ENCODE data around the gene PPP4R4. TPM values are rescaled to one million over a fixed set of nuclear protein-coding genes. Genes with fewer than 3 reads are reported as not detected.

PPP4R4 gene, protein sequence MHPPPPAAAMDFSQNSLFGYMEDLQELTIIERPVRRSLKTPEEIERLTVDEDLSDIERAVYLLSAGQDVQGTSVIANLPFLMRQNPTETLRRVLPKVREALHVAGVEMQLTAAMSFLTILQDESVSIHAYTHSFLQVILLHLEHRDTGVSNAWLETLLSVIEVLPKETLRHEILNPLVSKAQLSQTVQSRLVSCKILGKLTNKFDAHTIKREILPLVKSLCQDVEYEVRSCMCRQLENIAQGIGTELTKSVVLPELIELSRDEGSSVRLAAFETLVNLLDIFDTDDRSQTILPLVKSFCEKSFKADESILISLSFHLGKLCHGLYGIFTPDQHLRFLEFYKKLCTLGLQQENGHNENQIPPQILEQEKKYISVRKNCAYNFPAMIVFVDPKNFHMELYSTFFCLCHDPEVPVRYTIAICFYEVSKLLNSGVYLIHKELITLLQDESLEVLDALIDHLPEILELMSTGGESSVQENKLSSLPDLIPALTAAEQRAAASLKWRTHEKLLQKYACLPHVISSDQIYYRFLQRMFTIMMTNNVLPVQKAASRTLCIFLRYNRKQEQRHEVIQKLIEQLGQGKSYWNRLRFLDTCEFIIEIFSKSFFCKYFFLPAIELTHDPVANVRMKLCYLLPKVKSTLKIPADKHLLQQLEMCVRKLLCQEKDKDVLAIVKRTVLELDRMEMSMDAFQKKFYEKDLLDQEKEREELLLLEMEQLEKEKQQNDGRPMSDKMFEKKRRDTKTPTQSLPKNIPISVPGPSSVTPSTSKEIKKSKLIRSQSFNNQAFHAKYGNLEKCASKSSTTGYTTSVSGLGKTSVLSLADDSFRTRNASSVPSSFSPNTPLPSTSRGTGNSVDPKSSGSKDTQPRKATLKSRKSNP
- 1 to 10 TPM in 3 of 9 donors, under 1 TPM in 6; 0.24 to 6.2 (median 0.57) TPM for total RNA-seq
- polyA plus RNA-seq: under 1 TPM; 0.08 to 0.55 (median 0.30) TPM
- long read RNA-seq, donor 1, partial matches to known transcripts: 0 of 1 reads
- long read RNA-seq, donor 1, other reads (novel, unspliced or antisense): 0 of 1 reads
- long read RNA-seq, donor 2: 0 reads
- long read RNA-seq, donor 3: 0 reads
- long read RNA-seq, donor 4, partial matches to known transcripts: 0 of 1 reads
- long read RNA-seq, donor 4, other reads (novel, unspliced or antisense): 0 of 1 reads
- long read RNA-seq, donor 5: 0 reads
- long read RNA-seq, donor 6: 0 reads
- long read RNA-seq, donor 7: 0 reads
- long read RNA-seq, donor 8: 0 reads
- long read RNA-seq, donor 9: 0 reads
- long read RNA-seq, donor 10: 0 reads

DNA sequence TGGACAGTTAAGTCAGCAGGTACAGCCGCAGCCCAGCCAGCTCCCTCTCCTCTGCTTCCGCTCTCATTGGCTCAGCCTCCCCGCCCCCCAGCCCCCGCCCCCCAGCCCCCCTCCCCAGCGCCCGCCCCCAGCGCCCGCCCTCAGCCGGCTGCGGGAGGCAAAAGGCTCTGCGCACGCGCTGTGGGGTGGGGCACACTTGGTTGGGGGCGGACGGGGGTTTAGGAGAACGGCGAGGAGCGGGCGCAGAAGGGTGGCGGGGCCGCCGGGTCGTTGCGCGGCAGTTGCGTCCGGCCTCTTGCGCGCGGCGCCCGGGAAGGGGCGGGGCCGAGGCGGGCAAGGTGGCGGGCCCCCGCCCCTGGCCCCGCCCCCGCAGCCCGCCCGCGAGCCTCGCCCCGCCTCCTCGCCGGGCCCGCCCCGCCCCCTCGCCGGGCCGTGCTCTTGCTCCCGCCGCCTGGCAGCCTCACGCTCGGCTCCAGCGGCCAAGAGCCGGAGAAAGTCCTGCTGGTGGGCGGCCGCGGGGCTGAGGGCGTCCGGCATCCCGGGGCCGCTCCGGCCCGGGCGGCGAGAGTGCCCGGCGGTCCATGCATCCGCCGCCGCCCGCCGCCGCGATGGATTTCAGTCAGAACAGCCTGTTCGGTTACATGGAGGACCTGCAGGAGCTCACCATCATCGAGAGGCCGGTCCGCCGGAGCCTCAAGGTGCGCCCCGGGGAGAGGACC, at the start of gene PPP4R4:
Gene PPP4R4 (plus strand): TSS at position 438 of the 719 bp plus-strand sequence. CDS start 144 bp downstream, at position 582.
- WGBS, 4 donors: 0 to 1% methylated on average over 65 to 84 of the region's 84 CpGs; no CpG with 5 or more reads in 2 of the 4 donors
- intact Hi-C loops (cut with DNase I): no loop called here
- no peaks in the 10 kb centered on the region for H3K36me3 ChIP-seq (replicated peaks in 1 of 2)
- peak within 1 kb of the TSS in 3 of 4 donors; percentile 30 to 61 (median 39) for H3K4me3 ChIP-seq
- H3K4me1 ChIP-seq (replicated peaks in 1 of 2): peaks cover 0 to 15% of the 10 kb centered on the region in 2 donors
- H3K9me3 ChIP-seq (replicated peaks in 1 of 3): no peaks in the 10 kb centered on the region
- peak; percentile 78 to 91 (median 84) for DNase-seq
- TF ChIP-seq POLR2A (IDR thresholded peaks at IDR 0.05): no peak
- TF ChIP-seq, protein P1, sequence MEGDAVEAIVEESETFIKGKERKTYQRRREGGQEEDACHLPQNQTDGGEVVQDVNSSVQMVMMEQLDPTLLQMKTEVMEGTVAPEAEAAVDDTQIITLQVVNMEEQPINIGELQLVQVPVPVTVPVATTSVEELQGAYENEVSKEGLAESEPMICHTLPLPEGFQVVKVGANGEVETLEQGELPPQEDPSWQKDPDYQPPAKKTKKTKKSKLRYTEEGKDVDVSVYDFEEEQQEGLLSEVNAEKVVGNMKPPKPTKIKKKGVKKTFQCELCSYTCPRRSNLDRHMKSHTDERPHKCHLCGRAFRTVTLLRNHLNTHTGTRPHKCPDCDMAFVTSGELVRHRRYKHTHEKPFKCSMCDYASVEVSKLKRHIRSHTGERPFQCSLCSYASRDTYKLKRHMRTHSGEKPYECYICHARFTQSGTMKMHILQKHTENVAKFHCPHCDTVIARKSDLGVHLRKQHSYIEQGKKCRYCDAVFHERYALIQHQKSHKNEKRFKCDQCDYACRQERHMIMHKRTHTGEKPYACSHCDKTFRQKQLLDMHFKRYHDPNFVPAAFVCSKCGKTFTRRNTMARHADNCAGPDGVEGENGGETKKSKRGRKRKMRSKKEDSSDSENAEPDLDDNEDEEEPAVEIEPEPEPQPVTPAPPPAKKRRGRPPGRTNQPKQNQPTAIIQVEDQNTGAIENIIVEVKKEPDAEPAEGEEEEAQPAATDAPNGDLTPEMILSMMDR (IDR thresholded peaks at IDR 0.05): no peak
- H3K27ac ChIP-seq: peak within 1 kb of the TSS in 2 of 5 donors; percentile 32 to 76
- peaks cover 9% of the 10 kb centered on the region for H3K27me3 ChIP-seq

- no peaks in the 10 kb centered on the region for H3K9me3 ChIP-seq (replicated peaks in 1 of 3)
- no peaks in the 10 kb centered on the region for H3K27me3 ChIP-seq
- 80 to 96% (median 89%) methylated on average over 7 to 9 of the region's 9 CpGs for WGBS, 4 donors
- H3K36me3 ChIP-seq (replicated peaks in 1 of 2): peaks cover 0 to 6% of the 10 kb centered on the region in 2 donors
- intact Hi-C loops (cut with DNase I): loop anchor here in 1 of 2 donors (10.0 kb wide), 1 partner anchor 50 kb away; no protein-coding TSS in a partner anchor
- peak in 3 of 7 donors; percentile 7 to 41 (median 13) for DNase-seq
- TF ChIP-seq, protein P1 (IDR thresholded peaks at IDR 0.05): no peak
- no peak for TF ChIP-seq POLR2A (IDR thresholded peaks at IDR 0.05)
- no peak overlapping the region for H3K4me3 ChIP-seq
- H3K4me1 ChIP-seq (replicated peaks in 1 of 2): peaks cover 0 to 7% of the 10 kb centered on the region in 2 donors
- H3K27ac ChIP-seq: no peak overlapping the region
Observed at GRCh38 chr14:94124582-94125377, 49.3 kb upstream of the PPP4R4 start.

GRCh38 chr14:94125659-94126418, 48.3 kb upstream of the PPP4R4 start:
- TF ChIP-seq POLR2A (IDR thresholded peaks at IDR 0.05): no peak
- TF ChIP-seq, protein P1 (IDR thresholded peaks at IDR 0.05): no peak
- Histone ChIP-seq H3K27me3 (no peaks in the 10 kb centered on the region), H3K4me1 (replicated peaks in 1 of 2) (peaks cover 4 to 11% of the 10 kb centered on the region in 2 donors), H3K4me3 (no peak overlapping the region), H3K36me3 (replicated peaks in 1 of 2) (peaks cover 0 to 6% of the 10 kb centered on the region in 2 donors), H3K9me3 (replicated peaks in 1 of 3) (no peaks in the 10 kb centered on the region), H3K27ac (no peak overlapping the region)
- WGBS, 4 donors: 89 to 97% (median 92%) methylated on average over 6 of the region's 6 CpGs
- peak in 2 of 7 donors; percentile 8 to 21 for DNase-seq
- intact Hi-C loops (cut with DNase I): loop anchor here in 1 of 2 donors (10.0 kb wide), 1 partner anchor 51 kb away; no protein-coding TSS in a partner anchor
